H9 (cell line): ENCODE data around the gene CCM2L. TPM values are rescaled to one million over a fixed set of nuclear protein-coding genes. Genes with fewer than 3 reads are reported as not detected.

ENCODE experiments used
- DNase-seq: peaks from one replicate; pipeline ENCODE4 v3.0.0-alpha.2; 2017
- H2AFZ ChIP-seq: one replicate; pipeline ENCODE4 v1.6.1; 2013; ENCODE audit warnings: mild to moderate bottlenecking, low read length, control low read depth, moderate library complexity
- H2AK5ac ChIP-seq: 2 replicates; pipeline ENCODE4 v1.6.1; 2013; ENCODE audit warnings: low read length, control low read depth, mixed read lengths; ENCODE audit not compliant: insufficient read length
- H2BK120ac ChIP-seq: one replicate; pipeline ENCODE4 v1.6.1; 2013; ENCODE audit warnings: low read depth, mild to moderate bottlenecking, low read length, control low read depth, inconsistent platforms; ENCODE audit not compliant: poor library complexity, severe bottlenecking
- H2BK12ac ChIP-seq: 2 replicates; pipeline ENCODE4 v1.6.1; 2013; ENCODE audit warnings: low read length, control low read depth, mixed read lengths, low read depth; ENCODE audit not compliant: insufficient read length
- H2BK15ac ChIP-seq: 2 replicates; pipeline ENCODE4 v1.6.1; 2013; ENCODE audit warnings: low read depth, low read length, control low read depth
- H2BK20ac ChIP-seq: one replicate; pipeline ENCODE4 v1.6.1; 2013; ENCODE audit warnings: low read depth, mild to moderate bottlenecking, low read length, control low read depth, inconsistent platforms; ENCODE audit not compliant: poor library complexity, severe bottlenecking
- H2BK5ac ChIP-seq: 2 replicates; pipeline ENCODE4 v1.6.1; 2013; ENCODE audit warnings: low read length, control low read depth, mixed read lengths; ENCODE audit not compliant: insufficient read length
- H3K14ac ChIP-seq: 2 replicates; pipeline ENCODE4 v1.6.1; 2013; ENCODE audit warnings: low read length, control low read depth; ENCODE audit not compliant: insufficient read depth
- H3K18ac ChIP-seq: 2 replicates; pipeline ENCODE4 v1.6.1; 2013; ENCODE audit warnings: low read depth, mild to moderate bottlenecking, mixed read lengths, low read length, control low read depth; ENCODE audit not compliant: insufficient read length
- H3K23ac ChIP-seq: 2 replicates; pipeline ENCODE4 v1.6.1; 2013; ENCODE audit warnings: low read length, control low read depth, mixed read lengths, low read depth; ENCODE audit not compliant: insufficient read length
- H3K23me2 ChIP-seq: 2 replicates; pipeline ENCODE4 v1.6.1; 2013; ENCODE audit warnings: low read depth, mild to moderate bottlenecking, mixed read lengths, low read length, control low read depth; ENCODE audit not compliant: insufficient read length, poor library complexity, severe bottlenecking
- H3K27ac ChIP-seq: 2 replicates; pipeline ENCODE4 v1.5.1; 2013; ENCODE audit warnings: low read length, control low read depth, mixed read lengths, low read depth; ENCODE audit not compliant: insufficient read length
- H3K27me3 ChIP-seq: 2 replicates; pipeline ENCODE4 v1.6.1; 2013; ENCODE audit warnings: low read length, control low read depth, inconsistent platforms; ENCODE audit not compliant: insufficient read depth
- H3K4ac ChIP-seq: 2 replicates; pipeline ENCODE4 v1.6.1; 2013; ENCODE audit warnings: low read depth, mild to moderate bottlenecking, control low read depth, inconsistent platforms, low read length, moderate library complexity
- H3K4me1 ChIP-seq: 2 replicates; pipeline ENCODE4 v1.6.1; 2013; ENCODE audit warnings: low read length, control low read depth, inconsistent platforms; ENCODE audit not compliant: insufficient read depth
- H3K4me2 ChIP-seq: 2 replicates; pipeline ENCODE4 v1.6.1; 2013; ENCODE audit warnings: low read length, control low read depth, mixed read lengths; ENCODE audit not compliant: insufficient read length, insufficient read depth
- H3K56ac ChIP-seq: 2 replicates; pipeline ENCODE4 v1.6.1; 2013; ENCODE audit warnings: low read depth, mild to moderate bottlenecking, mixed read lengths, low read length, control low read depth; ENCODE audit not compliant: insufficient read length
- H3K79me1 ChIP-seq: 2 replicates; pipeline ENCODE4 v1.6.1; 2013; ENCODE audit warnings: low read depth, mild to moderate bottlenecking, moderate library complexity, low read length, control low read depth, inconsistent platforms; ENCODE audit not compliant: insufficient read depth, poor library complexity, severe bottlenecking
- H3K79me2 ChIP-seq: 2 replicates; pipeline ENCODE4 v1.6.1; 2013; ENCODE audit warnings: low read length, control low read depth, inconsistent platforms; ENCODE audit not compliant: insufficient read depth
- H3K9ac ChIP-seq: 2 replicates; pipeline ENCODE4 v1.6.1; 2013; ENCODE audit warnings: low read length, control low read depth, mixed read lengths; ENCODE audit not compliant: insufficient read length; ENCODE audit errors: extremely low read depth
- H3K9me3 ChIP-seq: one replicate; pipeline ENCODE4 v1.6.1; 2013; ENCODE audit warnings: low read depth, low read length, inconsistent platforms; ENCODE audit not compliant: control insufficient read depth
- H3T11ph ChIP-seq: one replicate; pipeline ENCODE4 v1.6.1; 2013; ENCODE audit warnings: mild to moderate bottlenecking, low read length, control low read depth, inconsistent platforms
- H4K20me1 ChIP-seq: one replicate; pipeline ENCODE4 v1.6.1; 2013; ENCODE audit not compliant: control insufficient read depth, insufficient read length, insufficient read depth
- H4K5ac ChIP-seq: 2 replicates; pipeline ENCODE4 v1.6.1; 2013; ENCODE audit warnings: low read depth, mild to moderate bottlenecking, mixed read lengths, low read length, control low read depth; ENCODE audit not compliant: insufficient read length
- H4K8ac ChIP-seq: replicated peaks from 2 replicates; pipeline ENCODE4 v1.6.1; 2013; ENCODE audit warnings: low read length, control low read depth, mixed read lengths, low read depth; ENCODE audit not compliant: insufficient read length
- H4K91ac ChIP-seq: 2 replicates; pipeline ENCODE4 v1.6.1; 2013; ENCODE audit warnings: low read depth, mild to moderate bottlenecking, moderate library complexity, mixed read lengths, low read length, control low read depth; ENCODE audit not compliant: insufficient read length
- H3K27ac Mint-ChIP-seq, 3 experiments: 2 replicates in 2 of 3; 3 replicates in 1 of 3; pipeline ENCODE4 v1.8.0; 2020 to 2021; ENCODE audit warnings: mixed read lengths in 3 of 3, mild to moderate bottlenecking in 1 of 3, moderate library complexity in 1 of 3
- H3K27me3 Mint-ChIP-seq: 2 replicates; pipeline ENCODE4 v1.8.0; 2021; ENCODE audit warnings: low read depth, mild to moderate bottlenecking, moderate library complexity, mixed read lengths
- H3K36me3 Mint-ChIP-seq, 3 experiments: 2 replicates in 2 of 3; 3 replicates in 1 of 3; pipeline ENCODE4 v1.8.0; 2020 to 2021; ENCODE audit warnings: low read depth in 3 of 3, mixed read lengths in 3 of 3; ENCODE audit not compliant: insufficient read depth in 1 of 3
- H3K4me1 Mint-ChIP-seq, 2 experiments: 2 replicates each; pipeline ENCODE4 v1.8.0; 2020; ENCODE audit warnings: mixed read lengths in 2 of 2
- H3K4me3 Mint-ChIP-seq, 2 experiments: 2 replicates in 1 of 2; 3 replicates in 1 of 2; pipeline ENCODE4 v1.8.0; 2020 to 2021; ENCODE audit warnings: mild to moderate bottlenecking in 2 of 2, mixed read lengths in 2 of 2, moderate library complexity in 1 of 2
- H3K9me3 Mint-ChIP-seq, 2 experiments: 2 replicates in 1 of 2; 3 replicates in 1 of 2; pipeline ENCODE4 v1.8.0; 2020; ENCODE audit warnings: mild to moderate bottlenecking in 2 of 2, mixed read lengths in 2 of 2, moderate library complexity in 1 of 2
- WGBS: extraction: QIAGEN DNeasy Blood & Tissue Kit; methylation state at CpG from one replicate; pipeline ENCODE4 v1.1.7; 2013; ENCODE audit warnings: missing lambda C conversion rate, low lambda C conversion rate, mixed read lengths; ENCODE audit not compliant: insufficient read length; ENCODE audit errors: extremely low coverage; 5-methylcytosine and 5-hydroxymethylcytosine counted together
- total RNA-seq: library from RNA; stranded (reverse); gene quantifications from 2 replicates; pipeline ENCODE4 v1.2.1, GENCODE V29; 2021
- TF ChIP-seq, protein P1 (sequence below): fragments of 200-600 bp; sonication (generic); conservative IDR thresholded peaks from 3 replicates; pipeline ENCODE4 v1.8.0; 2021; ENCODE audit warnings: antibody characterized with exemption, mild to moderate bottlenecking

The CCM2L gene
- total RNA-seq, 1 experiment from 2014 or later = 4.6 TPM

DNA sequence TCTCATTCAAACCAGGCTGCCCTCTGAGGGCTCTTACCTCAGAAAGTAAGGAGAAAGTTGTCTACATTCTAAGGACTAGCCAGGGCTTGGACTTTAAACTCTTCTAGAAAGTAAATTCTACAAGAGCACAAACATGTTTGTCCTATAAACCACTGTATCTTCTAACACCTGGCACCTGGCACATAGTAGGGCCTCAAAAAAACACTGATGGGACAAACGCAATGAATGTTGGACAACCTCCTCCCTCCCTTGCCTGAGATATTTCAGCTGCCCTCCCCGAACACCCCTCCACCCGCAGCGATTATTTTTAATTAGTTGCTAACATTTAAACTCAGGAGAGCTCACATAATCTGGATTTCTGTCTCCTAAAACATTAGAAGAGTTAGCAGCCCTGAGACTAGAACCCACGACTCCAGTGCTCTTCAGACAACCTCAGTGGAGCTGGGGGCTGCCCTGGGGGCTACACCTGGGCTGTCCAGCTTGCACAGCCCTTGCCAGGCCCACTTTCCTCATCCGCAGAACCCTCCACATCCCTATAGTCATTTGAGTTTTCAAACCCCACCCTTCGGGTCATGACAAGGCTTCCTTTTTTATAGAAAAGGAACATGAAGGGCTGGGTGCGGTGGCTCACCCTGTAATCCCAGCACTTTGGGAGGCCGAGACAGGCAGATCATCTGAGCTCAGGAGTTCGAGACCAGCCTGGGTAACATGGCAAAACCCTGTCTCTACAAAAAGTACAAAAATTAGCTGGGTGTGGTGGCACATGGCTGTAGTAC, 46.7 kb downstream of the CCM2L start:
- Histone ChIP-seq H4K5ac (no peak overlapping the region), H3K56ac (no peak overlapping the region), H3K4me1 (no peaks in the 10 kb centered on the region), H4K20me1 (no peaks in the 10 kb centered on the region), H3K79me2 (no peaks in the 10 kb centered on the region), H4K8ac (no peak overlapping the region), H4K91ac (no peak overlapping the region), H3K9ac (no peak overlapping the region), H3K27ac (no peak overlapping the region), H3K4me2 (no peak overlapping the region), H3K23me2 (peaks cover 12% of the 10 kb centered on the region), H3T11ph (no peak overlapping the region), H3K27me3 (peaks cover 6% of the 10 kb centered on the region; the same call in 1 of the 2 replicates), H3K79me1 (no peaks in the 10 kb centered on the region), H2BK20ac (no peak overlapping the region), H2AFZ (no peak overlapping the region), H3K23ac (no peak overlapping the region), H2BK120ac (no peak overlapping the region), H2BK5ac (no peak overlapping the region), H2BK12ac (no peak overlapping the region), H2BK15ac (no peak overlapping the region), H3K4ac (no peak overlapping the region), H3K9me3 (no peaks in the 10 kb centered on the region), H2AK5ac (no peak overlapping the region), H3K14ac (no peak overlapping the region), H3K18ac (no peak overlapping the region)
- H3K36me3 Mint-ChIP-seq = no peaks in the 10 kb centered on the region; a peak in 1 of 7 replicates
- H3K9me3 Mint-ChIP-seq = no peaks in the 10 kb centered on the region
- H3K4me1 Mint-ChIP-seq = peaks cover 7 to 8% of the 10 kb centered on the region in 2 experiments
- H3K27ac Mint-ChIP-seq = no peak overlapping the region
- peaks cover 82% of the 10 kb centered on the region for H3K27me3 Mint-ChIP-seq
- no peak for DNase-seq
- WGBS = no CpG with 5 or more reads among the region's 10 CpGs
- no peak overlapping the region for H3K4me3 Mint-ChIP-seq
- TF ChIP-seq, protein P1, sequence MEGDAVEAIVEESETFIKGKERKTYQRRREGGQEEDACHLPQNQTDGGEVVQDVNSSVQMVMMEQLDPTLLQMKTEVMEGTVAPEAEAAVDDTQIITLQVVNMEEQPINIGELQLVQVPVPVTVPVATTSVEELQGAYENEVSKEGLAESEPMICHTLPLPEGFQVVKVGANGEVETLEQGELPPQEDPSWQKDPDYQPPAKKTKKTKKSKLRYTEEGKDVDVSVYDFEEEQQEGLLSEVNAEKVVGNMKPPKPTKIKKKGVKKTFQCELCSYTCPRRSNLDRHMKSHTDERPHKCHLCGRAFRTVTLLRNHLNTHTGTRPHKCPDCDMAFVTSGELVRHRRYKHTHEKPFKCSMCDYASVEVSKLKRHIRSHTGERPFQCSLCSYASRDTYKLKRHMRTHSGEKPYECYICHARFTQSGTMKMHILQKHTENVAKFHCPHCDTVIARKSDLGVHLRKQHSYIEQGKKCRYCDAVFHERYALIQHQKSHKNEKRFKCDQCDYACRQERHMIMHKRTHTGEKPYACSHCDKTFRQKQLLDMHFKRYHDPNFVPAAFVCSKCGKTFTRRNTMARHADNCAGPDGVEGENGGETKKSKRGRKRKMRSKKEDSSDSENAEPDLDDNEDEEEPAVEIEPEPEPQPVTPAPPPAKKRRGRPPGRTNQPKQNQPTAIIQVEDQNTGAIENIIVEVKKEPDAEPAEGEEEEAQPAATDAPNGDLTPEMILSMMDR = no peak
